GM12878 (cell line): ENCODE measurements around the gene FUT7. TPM values are rescaled to one million over a fixed set of nuclear protein-coding genes. Genes with fewer than 3 reads are reported as not detected.
A peak's percentile ranks its signal among the peaks of the same experiment; 100 is the strongest.

Experiments used
- CBFB ChIP-seq: IDR thresholded peaks from 2 replicates; pipeline ENCODE4 v1.6.1; 2016; ENCODE audit warnings: antibody characterized with exemption, low read depth
- EGR1 ChIP-seq, 2 experiments: IDR thresholded peaks; 1 replicate in 1 of 2; 2 replicates in 1 of 2; pipeline ENCODE4 v1.6.1; 2011 to 2012; ENCODE audit warnings: low read depth in 2 of 2, low read length in 2 of 2, borderline replicate concordance in 1 of 2, mild to moderate bottlenecking in 1 of 2, moderate library complexity in 1 of 2
- IKZF1 ChIP-seq: fragments of 450-650 bp; conservative IDR thresholded peaks from 2 replicates; pipeline ENCODE4 v1.6.1; 2017; ENCODE audit warnings: antibody characterized with exemption, mild to moderate bottlenecking
- MTA3 ChIP-seq: IDR thresholded peaks from 2 replicates; pipeline ENCODE4 v1.6.1; 2012; ENCODE audit warnings: low read length, inconsistent platforms, borderline replicate concordance
- NR2F1 ChIP-seq: fragments of 450-650 bp; conservative IDR thresholded peaks from 2 replicates; pipeline ENCODE4 v1.6.1; 2017; ENCODE audit warnings: mild to moderate bottlenecking
- RCOR1 ChIP-seq: conservative IDR thresholded peaks from 2 replicates; pipeline ENCODE4 v1.6.1; 2012; ENCODE audit warnings: low read depth, low read length, improper control_type of control experiment
- RFX5 ChIP-seq: IDR thresholded peaks from 2 replicates; pipeline ENCODE4 v1.6.1; 2011; ENCODE audit warnings: low read depth, low read length, improper control_type of control experiment
- SIX5 ChIP-seq: IDR thresholded peaks from 2 replicates; pipeline ENCODE4 v1.6.1; 2011; ENCODE audit warnings: mild to moderate bottlenecking, low read depth, low read length, moderate library complexity; ENCODE audit not compliant: severe bottlenecking
- SMAD1 ChIP-seq: fragments of 450-650 bp; IDR thresholded peaks from 2 replicates; pipeline ENCODE4 v1.6.1; 2018; ENCODE audit warnings: mild to moderate bottlenecking, low read depth; ENCODE audit not compliant: partially characterized antibody
- SMAD5 ChIP-seq: IDR thresholded peaks from 2 replicates; pipeline ENCODE4 v1.6.1; 2016; ENCODE audit warnings: antibody characterized with exemption, low read depth
- SREBF1 ChIP-seq: IDR thresholded peaks from 2 replicates; pipeline ENCODE4 v1.6.1; 2012; ENCODE audit warnings: mild to moderate bottlenecking, low read length
- SUPT20H ChIP-seq: IDR thresholded peaks from 2 replicates; pipeline ENCODE4 v1.6.1; 2011; ENCODE audit warnings: low read depth, mild to moderate bottlenecking, low read length, moderate library complexity, borderline replicate concordance; ENCODE audit not compliant: control insufficient read depth
- TARDBP ChIP-seq: IDR thresholded peaks from 2 replicates; pipeline ENCODE4 v1.6.1; 2016; ENCODE audit warnings: borderline replicate concordance
- polyA plus RNA-seq, 11 experiments: library from polyadenylated mRNA; depleted of rRNA in 4 of 11; unstranded in 6 of 11; stranded (reverse) in 5 of 11; fragments of >200 nt; fragmentation: Nextera tagmentation in 4 of 11; fragmentation: Illumina TruSeq in 1 of 11; extraction: Ambion mirVana in 4 of 11; extraction: Trizol in 1 of 11; gene quantifications; 1 replicate in 1 of 11; 2 replicates in 10 of 11; pipeline versions ENCODE4 v1.2.1 to v1.2.3, GENCODE V29; 2011 to 2016; ENCODE audit warnings: inconsistent platforms in 2 of 11, missing spikeins in 2 of 11, low read depth in 1 of 11
- total RNA-seq, 4 experiments: library from RNA; depleted of rRNA in 3 of 4; stranded (reverse); fragments of >200 nt in 3 of 4; fragmentation: Illumina TruSeq in 1 of 4; extraction: Trizol in 1 of 4; gene quantifications; 2 replicates each; pipeline versions ENCODE4 v1.2.1 to v1.2.3, GENCODE V29; 2013 to 2021
- TF ChIP-seq, protein P1 (sequence below): fragments of 450-650 bp; IDR thresholded peaks from 2 replicates; pipeline ENCODE4 v1.6.1; 2016; ENCODE audit warnings: mild to moderate bottlenecking
- TF ChIP-seq, protein P2 (sequence below): fragments of 450-650 bp; formaldehyde crosslinking; IDR thresholded peaks from 2 replicates; pipeline ENCODE4 v1.4.0; 2020; ENCODE audit warnings: mild to moderate bottlenecking, moderate library complexity
- TF ChIP-seq, protein P3 (sequence below): fragments of 450-650 bp; IDR thresholded peaks from 2 replicates; pipeline ENCODE4 v1.6.1; 2014; ENCODE audit warnings: mild to moderate bottlenecking
- TF ChIP-seq, protein P4 (sequence below): fragments of 450-650 bp; IDR thresholded peaks from 2 replicates; pipeline ENCODE4 v1.6.1; 2017; ENCODE audit warnings: mild to moderate bottlenecking, low read depth, inconsistent platforms; ENCODE audit not compliant: poor library complexity, severe bottlenecking
- TF ChIP-seq, protein P5 (sequence below): fragments of 150-350 bp; IDR thresholded peaks from 2 replicates; pipeline ENCODE4 v1.6.1; 2014; ENCODE audit warnings: mild to moderate bottlenecking, low read depth, low read length

FUT7 gene
- total and polyA plus RNA-seq, 10 of the 15 experiments (the other 5 are each of a cell fraction or from before 2014, with no cell fraction given): 0.04 to 0.62 (median 0.20) TPM; not detected in 2

DNA sequence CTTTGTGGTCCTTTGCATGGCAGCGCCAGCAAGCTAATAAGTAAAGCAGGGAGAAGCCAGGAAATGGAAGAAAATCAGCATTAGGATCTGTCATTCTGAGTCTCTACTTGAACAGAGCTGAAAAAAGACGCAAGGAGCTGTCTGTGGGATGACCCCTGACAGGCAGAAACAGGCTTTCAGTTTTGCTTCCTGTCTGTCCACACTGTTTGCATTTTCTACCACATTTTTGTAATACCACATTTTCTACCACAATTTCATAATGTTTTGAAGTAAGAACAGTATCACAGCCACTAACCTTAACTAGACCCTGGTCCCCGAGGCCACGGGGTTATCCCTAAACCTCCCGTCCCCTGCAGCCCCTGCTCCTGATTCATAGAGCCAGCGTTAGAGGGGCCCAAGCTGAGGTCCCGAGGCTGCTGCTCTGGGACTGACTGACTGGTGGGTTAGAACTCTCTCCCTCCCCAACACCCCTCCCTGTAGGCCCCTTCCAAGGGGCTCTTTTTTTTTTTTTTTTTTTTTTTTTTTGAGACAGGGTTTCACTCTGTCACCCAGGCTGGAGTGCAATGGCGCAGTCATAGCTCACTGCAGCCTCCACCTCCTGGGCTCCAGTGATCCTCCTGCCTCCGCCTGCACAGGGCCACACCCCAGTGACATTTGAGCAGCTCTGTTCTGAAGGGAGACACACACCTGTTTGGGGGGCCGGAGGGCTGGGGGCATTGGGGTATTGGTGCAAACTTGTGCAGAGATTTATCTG, 31.5 kb downstream of the FUT7 start (continued):
- no peak for TF ChIP-seq RFX5
- peak; percentile 99 for TF ChIP-seq NR2F1
- peak; percentile 69; the same call in 1 of the 2 replicates for TF ChIP-seq MTA3
- TF ChIP-seq TARDBP: no peak
- TF ChIP-seq RCOR1: no peak
- peak; percentile 72 for TF ChIP-seq IKZF1
- TF ChIP-seq, protein P1, sequence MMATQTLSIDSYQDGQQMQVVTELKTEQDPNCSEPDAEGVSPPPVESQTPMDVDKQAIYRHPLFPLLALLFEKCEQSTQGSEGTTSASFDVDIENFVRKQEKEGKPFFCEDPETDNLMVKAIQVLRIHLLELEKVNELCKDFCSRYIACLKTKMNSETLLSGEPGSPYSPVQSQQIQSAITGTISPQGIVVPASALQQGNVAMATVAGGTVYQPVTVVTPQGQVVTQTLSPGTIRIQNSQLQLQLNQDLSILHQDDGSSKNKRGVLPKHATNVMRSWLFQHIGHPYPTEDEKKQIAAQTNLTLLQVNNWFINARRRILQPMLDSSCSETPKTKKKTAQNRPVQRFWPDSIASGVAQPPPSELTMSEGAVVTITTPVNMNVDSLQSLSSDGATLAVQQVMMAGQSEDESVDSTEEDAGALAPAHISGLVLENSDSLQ: peak; percentile 91
- TF ChIP-seq, protein P2, sequence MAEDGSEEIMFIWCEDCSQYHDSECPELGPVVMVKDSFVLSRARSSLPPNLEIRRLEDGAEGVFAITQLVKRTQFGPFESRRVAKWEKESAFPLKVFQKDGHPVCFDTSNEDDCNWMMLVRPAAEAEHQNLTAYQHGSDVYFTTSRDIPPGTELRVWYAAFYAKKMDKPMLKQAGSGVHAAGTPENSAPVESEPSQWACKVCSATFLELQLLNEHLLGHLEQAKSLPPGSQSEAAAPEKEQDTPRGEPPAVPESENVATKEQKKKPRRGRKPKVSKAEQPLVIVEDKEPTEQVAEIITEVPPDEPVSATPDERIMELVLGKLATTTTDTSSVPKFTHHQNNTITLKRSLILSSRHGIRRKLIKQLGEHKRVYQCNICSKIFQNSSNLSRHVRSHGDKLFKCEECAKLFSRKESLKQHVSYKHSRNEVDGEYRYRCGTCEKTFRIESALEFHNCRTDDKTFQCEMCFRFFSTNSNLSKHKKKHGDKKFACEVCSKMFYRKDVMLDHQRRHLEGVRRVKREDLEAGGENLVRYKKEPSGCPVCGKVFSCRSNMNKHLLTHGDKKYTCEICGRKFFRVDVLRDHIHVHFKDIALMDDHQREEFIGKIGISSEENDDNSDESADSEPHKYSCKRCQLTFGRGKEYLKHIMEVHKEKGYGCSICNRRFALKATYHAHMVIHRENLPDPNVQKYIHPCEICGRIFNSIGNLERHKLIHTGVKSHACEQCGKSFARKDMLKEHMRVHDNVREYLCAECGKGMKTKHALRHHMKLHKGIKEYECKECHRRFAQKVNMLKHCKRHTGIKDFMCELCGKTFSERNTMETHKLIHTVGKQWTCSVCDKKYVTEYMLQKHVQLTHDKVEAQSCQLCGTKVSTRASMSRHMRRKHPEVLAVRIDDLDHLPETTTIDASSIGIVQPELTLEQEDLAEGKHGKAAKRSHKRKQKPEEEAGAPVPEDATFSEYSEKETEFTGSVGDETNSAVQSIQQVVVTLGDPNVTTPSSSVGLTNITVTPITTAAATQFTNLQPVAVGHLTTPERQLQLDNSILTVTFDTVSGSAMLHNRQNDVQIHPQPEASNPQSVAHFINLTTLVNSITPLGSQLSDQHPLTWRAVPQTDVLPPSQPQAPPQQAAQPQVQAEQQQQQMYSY (CRISPR knock-in tag): no peak
- no peak for TF ChIP-seq SMAD1
- no peak for TF ChIP-seq SIX5
- TF ChIP-seq, protein P3, sequence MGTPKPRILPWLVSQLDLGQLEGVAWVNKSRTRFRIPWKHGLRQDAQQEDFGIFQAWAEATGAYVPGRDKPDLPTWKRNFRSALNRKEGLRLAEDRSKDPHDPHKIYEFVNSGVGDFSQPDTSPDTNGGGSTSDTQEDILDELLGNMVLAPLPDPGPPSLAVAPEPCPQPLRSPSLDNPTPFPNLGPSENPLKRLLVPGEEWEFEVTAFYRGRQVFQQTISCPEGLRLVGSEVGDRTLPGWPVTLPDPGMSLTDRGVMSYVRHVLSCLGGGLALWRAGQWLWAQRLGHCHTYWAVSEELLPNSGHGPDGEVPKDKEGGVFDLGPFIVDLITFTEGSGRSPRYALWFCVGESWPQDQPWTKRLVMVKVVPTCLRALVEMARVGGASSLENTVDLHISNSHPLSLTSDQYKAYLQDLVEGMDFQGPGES: no peak
- no peak for TF ChIP-seq SREBF1
- peak; percentile 84 for TF ChIP-seq CBFB
- no peak for TF ChIP-seq EGR1 (IDR thresholded peaks at IDR 0.05; ENCODE audit: borderline replicate concordance in 1 of 2, low read depth in 2 of 2, low read length in 2 of 2)
- TF ChIP-seq, protein P4, sequence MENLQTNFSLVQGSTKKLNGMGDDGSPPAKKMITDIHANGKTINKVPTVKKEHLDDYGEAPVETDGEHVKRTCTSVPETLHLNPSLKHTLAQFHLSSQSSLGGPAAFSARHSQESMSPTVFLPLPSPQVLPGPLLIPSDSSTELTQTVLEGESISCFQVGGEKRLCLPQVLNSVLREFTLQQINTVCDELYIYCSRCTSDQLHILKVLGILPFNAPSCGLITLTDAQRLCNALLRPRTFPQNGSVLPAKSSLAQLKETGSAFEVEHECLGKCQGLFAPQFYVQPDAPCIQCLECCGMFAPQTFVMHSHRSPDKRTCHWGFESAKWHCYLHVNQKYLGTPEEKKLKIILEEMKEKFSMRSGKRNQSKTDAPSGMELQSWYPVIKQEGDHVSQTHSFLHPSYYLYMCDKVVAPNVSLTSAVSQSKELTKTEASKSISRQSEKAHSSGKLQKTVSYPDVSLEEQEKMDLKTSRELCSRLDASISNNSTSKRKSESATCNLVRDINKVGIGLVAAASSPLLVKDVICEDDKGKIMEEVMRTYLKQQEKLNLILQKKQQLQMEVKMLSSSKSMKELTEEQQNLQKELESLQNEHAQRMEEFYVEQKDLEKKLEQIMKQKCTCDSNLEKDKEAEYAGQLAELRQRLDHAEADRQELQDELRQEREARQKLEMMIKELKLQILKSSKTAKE: peak; percentile 99
- TF ChIP-seq SMAD5: no peak
- TF ChIP-seq SUPT20H: no peak
- TF ChIP-seq, protein P5, sequence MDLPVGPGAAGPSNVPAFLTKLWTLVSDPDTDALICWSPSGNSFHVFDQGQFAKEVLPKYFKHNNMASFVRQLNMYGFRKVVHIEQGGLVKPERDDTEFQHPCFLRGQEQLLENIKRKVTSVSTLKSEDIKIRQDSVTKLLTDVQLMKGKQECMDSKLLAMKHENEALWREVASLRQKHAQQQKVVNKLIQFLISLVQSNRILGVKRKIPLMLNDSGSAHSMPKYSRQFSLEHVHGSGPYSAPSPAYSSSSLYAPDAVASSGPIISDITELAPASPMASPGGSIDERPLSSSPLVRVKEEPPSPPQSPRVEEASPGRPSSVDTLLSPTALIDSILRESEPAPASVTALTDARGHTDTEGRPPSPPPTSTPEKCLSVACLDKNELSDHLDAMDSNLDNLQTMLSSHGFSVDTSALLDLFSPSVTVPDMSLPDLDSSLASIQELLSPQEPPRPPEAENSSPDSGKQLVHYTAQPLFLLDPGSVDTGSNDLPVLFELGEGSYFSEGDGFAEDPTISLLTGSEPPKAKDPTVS: no peak
